Activated naive CD4-positive, alpha-beta T cell treated with anti-CD3 and anti-CD28 coated beads, Interleukin-2, amount 50 U/mL, for 24 hours (primary cell): ENCODE results near the gene PTTG1.

Experiments
- H3K27ac Mint-ChIP-seq: one replicate; pipeline ENCODE4 v1.8.0; 2021; ENCODE audit warnings: mild to moderate bottlenecking, mixed read lengths
- H3K27me3 Mint-ChIP-seq: one replicate; pipeline ENCODE4 v1.8.0; 2021; ENCODE audit warnings: mixed read lengths
- H3K36me3 Mint-ChIP-seq: one replicate; pipeline ENCODE4 v1.8.0; 2021; ENCODE audit warnings: mixed read lengths
- H3K4me1 Mint-ChIP-seq: one replicate; pipeline ENCODE4 v1.8.0; 2021; ENCODE audit warnings: mixed read lengths
- H3K4me3 Mint-ChIP-seq: one replicate; pipeline ENCODE4 v1.8.0; 2021; ENCODE audit warnings: mild to moderate bottlenecking, mixed read lengths
- H3K9me3 Mint-ChIP-seq: one replicate; pipeline ENCODE4 v1.8.0; 2021; ENCODE audit warnings: mixed read lengths

Gene PTTG1

DNA sequence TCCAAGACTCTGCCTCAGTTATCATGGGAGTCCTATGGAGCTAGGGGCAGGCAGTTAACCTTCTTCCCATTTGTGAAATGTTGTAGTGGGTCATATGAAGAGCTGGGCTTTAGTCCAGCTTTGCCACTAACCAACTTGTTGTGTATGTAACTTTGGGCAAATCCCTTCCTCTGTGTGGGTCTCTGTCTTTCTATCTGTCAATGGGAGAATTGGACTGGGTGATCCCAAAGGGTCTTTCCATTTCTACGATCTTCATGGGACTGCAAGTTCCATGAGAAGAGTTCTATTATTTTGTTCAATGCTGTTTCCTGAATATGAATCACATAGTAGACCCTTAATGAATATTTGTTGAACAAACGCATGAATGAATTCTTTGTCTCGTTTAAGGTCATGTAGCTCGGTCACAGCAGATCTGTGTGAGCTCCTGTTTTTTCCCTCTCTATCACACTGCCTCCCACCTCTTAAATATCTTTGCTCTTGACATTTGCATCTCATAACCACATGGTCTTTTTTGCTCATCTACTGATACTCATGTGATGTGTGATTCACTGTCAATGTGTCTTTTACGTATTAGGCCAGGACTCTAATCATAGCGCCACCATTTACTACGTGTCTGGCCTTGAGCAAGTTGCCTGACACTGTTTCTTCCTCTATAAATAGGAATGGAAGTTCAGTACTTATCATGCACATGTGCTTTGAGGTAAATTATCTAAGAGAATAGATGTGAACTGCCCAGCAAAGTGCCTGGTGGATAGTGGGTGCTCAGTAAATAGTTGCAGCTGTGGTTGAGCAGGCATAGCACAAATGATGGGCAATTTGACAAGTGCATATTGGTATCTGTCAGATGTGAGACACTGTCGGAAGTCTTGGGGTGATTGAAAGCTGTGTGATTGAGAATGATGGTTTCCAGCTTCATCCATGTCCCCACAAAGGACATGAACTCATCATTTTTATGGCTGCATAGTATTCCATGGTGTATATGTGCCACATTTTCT is 37.4 kb downstream of the PTTG1 start:
- H3K27me3 Mint-ChIP-seq, result peaks cover 2% of the 10 kb centered on the region
- peak overlapping the region; percentile 10 for H3K27ac Mint-ChIP-seq
- peaks cover 15% of the 10 kb centered on the region for H3K4me1 Mint-ChIP-seq
- no peaks in the 10 kb centered on the region for H3K9me3 Mint-ChIP-seq
- H3K36me3 Mint-ChIP-seq, result peaks cover 2% of the 10 kb centered on the region
- H3K4me3 Mint-ChIP-seq, result no peak overlapping the region

DNA sequence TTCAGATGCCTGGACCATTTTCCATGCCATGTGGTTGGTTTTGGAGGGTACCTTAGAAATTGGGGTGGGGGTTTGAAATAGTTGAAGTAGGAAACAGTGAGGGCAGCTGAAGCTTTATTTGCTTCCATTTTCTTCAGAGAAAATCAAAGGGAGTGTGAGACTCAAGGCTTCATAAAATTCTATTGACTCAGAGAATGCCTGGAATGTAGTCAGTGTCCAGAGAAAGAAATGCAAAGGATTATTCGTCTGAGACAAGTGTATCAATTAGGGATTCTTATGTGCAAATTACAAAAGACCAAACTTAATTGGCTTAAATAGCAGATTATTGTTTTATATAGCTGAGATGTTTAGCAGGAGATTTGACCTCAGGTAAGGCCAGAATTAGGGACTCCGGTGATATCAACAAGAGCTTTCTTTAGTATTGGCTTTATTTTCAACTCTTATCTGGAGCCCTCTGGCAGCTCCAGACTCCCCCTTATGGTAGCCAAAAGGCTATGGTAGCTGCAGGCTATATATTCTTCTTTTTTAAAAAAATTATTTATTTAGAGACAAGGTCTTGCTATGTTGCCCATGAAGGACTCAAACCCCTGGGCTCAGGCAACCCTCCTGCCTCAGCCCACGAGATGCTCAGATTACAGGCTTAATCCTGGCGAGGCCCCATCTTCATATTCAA is 38.9 kb downstream of the PTTG1 start:
- H3K4me1 Mint-ChIP-seq, result peaks cover 29% of the 10 kb centered on the region
- H3K27ac Mint-ChIP-seq, result no peak overlapping the region
- H3K36me3 Mint-ChIP-seq, result no peaks in the 10 kb centered on the region
- no peaks in the 10 kb centered on the region for H3K9me3 Mint-ChIP-seq
- H3K27me3 Mint-ChIP-seq, result peaks cover under 1% of the 10 kb centered on the region
- no peak overlapping the region for H3K4me3 Mint-ChIP-seq

DNA sequence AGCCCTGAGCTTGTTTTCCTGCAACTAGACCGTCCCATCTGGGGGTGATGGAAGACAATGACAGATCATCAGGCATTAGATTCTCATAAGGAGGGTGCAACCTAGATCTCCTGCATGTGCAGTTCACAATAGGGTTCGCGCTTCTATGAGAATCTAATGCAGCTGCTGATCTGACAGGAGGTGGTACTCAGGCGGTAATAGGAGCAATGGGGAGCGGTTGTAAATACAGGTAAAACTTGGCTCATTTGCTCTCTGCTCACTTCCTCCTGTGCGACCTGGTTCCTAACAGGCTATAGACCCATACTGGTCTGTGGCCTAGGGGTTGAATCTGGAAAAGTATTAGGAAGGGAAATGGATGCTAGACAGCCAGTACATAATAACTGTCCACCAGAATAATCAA is 39.7 kb downstream of the PTTG1 start:
- no peak overlapping the region for H3K27ac Mint-ChIP-seq
- no peaks in the 10 kb centered on the region for H3K9me3 Mint-ChIP-seq
- H3K4me3 Mint-ChIP-seq, result no peak overlapping the region
- peaks cover 36% of the 10 kb centered on the region for H3K4me1 Mint-ChIP-seq
- H3K36me3 Mint-ChIP-seq, result no peaks in the 10 kb centered on the region
- H3K27me3 Mint-ChIP-seq, result no peaks in the 10 kb centered on the region

DNA sequence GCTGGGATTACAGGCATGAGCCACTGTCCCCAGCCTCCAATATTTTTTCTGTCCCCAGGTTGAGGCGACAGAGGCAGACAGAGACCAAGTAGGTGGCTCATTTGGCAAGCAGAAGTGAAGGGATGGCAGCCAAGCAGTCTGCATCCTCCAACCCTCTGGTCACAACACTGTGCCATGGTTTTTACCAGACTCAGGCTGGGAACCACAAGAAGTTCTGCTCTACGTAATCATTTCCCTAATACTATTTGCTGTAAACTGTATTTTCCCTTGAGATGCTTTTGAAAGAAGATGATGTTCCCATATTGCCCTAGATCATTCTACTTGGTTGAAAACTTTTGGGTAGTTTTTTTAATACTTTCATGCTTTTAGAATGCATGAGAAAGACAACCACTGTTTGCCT is 40.5 kb downstream of the PTTG1 start:
- Mint-ChIP-seq H3K4me3 (no peak overlapping the region), H3K27ac (no peak overlapping the region), H3K4me1 (peaks cover 44% of the 10 kb centered on the region), H3K9me3 (no peaks in the 10 kb centered on the region), H3K36me3 (no peaks in the 10 kb centered on the region), H3K27me3 (no peaks in the 10 kb centered on the region)

DNA sequence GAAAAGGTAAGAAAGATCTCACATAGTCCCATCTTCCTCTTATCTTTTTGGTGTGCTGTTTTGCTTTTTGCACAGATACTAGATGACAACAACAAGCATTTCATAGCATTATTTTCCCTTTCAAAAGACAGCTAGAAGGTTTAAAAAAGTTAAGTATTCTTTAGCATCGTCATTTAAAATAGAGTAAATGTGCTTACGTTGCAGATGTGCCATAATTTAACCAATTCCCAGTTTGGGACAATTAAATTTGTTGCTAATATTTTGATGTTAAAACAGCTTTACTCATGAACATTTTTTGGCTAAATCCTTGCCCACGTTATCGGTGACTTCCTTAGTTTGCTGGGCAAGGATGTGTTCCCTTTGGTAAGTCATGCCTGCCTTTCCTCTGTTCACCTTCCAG is 41.6 kb downstream of the PTTG1 start:
- H3K27ac Mint-ChIP-seq, result no peak overlapping the region

DNA sequence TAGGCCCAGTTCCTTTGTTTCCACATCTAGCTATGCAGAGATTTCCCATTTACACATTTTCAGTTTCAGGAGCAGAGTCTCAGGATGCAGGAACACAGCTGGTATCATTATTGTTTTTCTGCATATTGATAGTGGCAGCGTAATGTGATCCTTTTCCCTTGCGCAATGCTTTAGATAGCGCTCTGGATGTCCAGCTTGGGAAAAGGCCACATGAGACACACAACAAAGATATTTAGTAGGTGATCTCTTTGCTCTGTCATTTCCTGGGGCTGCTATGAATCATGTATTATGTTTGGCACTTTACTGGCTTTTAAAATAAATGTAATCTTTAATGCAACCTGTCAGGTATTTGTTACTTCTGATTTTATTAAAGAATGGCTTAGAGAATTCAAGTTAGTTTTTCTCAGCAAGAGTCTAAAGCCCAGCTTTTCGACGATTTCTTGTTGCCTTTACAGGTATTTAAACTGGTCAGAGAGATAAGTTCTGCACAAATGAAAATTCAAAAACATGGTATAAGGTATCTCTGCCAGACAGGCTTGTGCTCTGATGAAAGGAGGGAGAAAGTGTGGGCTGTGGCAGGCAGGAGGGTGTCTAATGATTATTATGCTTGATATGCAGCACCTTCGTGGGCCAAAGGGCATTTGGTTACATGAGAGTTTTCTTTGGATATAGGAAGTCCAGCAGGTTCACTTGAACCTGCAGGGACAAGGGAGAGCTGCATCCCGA is 42.2 kb downstream of the PTTG1 start:
- peak overlapping the region; percentile 94 for H3K27ac Mint-ChIP-seq
- H3K27me3 Mint-ChIP-seq, result no peaks in the 10 kb centered on the region
- no peaks in the 10 kb centered on the region for H3K36me3 Mint-ChIP-seq
- H3K4me1 Mint-ChIP-seq, result peaks cover 58% of the 10 kb centered on the region
- H3K4me3 Mint-ChIP-seq, result peak overlapping the region; percentile 45
- H3K9me3 Mint-ChIP-seq, result no peaks in the 10 kb centered on the region

More for the DNA sequence above, 41.6 kb downstream of the PTTG1 start:
- Mint-ChIP-seq H3K4me1 (peaks cover 54% of the 10 kb centered on the region), H3K4me3 (no peak overlapping the region), H3K27me3 (no peaks in the 10 kb centered on the region), H3K9me3 (no peaks in the 10 kb centered on the region), H3K36me3 (no peaks in the 10 kb centered on the region)

DNA sequence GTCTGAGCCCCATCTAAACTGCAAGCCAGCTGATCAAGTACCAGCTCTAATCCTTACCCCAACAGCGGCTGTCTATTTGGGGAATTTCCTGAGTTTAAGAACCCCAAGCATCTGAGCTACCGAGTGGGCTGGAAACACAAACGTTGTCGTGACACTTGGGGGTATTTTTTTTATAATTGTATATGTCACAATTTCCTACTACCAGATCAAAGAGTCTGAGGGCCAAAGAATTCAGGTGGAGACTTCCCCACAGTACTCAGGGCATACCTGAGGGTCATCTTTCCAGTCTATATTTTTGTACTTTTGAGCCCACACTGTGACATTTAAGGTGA is 42.8 kb downstream of the PTTG1 start:
- Mint-ChIP-seq H3K4me1 (peaks cover 58% of the 10 kb centered on the region), H3K27ac (peak overlapping the region; percentile 94), H3K4me3 (peak overlapping the region; percentile 45), H3K27me3 (no peaks in the 10 kb centered on the region), H3K9me3 (no peaks in the 10 kb centered on the region), H3K36me3 (no peaks in the 10 kb centered on the region)

DNA sequence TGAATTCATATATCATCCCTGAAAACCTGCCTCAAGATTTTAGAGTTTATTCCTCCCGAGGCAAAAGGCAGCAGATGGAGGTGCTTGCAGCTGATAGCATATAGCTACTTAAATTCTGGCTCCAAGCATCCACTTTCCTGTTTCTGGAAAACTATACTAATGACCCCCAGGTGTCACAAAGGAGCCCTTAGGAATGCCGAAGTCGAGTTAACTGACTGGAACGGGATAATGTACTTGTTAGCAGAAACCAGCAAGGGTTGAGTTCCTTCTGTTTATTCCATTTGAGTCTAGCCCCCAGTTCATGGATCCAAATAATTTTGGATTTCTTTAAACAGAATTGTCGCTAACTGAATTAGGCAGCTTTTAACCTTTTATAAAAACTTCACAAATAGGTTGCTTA is 44.5 kb downstream of the PTTG1 start:
- H3K4me3 Mint-ChIP-seq, result no peak overlapping the region
- H3K27ac Mint-ChIP-seq, result no peak overlapping the region
- peaks cover 70% of the 10 kb centered on the region for H3K4me1 Mint-ChIP-seq
- H3K36me3 Mint-ChIP-seq, result no peaks in the 10 kb centered on the region
- no peaks in the 10 kb centered on the region for H3K27me3 Mint-ChIP-seq
- no peaks in the 10 kb centered on the region for H3K9me3 Mint-ChIP-seq

DNA sequence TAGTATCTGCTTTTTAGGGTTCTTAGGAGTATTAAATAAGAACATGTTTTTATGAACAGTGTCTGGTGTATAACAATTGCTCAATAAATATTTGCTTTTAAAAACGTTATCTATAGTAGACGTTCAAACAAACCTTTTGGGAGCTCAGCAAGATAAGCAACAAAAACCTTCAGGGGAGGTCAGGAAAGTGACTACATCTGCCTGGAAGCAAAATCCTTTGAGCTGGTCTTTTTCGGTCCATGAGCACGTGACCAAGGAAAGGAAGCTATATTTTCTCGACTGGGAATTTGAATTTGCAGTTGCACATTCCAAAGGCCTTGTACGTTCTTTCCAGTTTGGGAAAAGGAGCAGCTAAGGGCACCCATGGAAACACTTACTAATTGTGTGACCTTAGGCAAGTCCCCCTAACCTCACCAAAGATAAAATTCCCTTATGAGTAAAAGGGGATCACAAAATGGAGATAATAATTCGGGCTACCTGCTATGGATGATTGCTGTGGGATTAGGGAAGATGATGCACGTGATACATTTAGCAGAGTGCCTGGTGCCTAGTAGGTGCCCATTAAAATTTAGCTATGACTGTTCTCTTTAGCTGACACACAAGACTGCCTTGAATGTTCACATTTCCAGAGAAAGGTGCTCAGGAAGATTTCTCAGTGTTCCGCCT is 45.4 kb downstream of the PTTG1 start:
- H3K4me3 Mint-ChIP-seq, result peak overlapping the region; percentile 98
- peak overlapping the region; percentile 99 for H3K27ac Mint-ChIP-seq
- peaks cover 78% of the 10 kb centered on the region for H3K4me1 Mint-ChIP-seq
- H3K36me3 Mint-ChIP-seq, result no peaks in the 10 kb centered on the region
- H3K9me3 Mint-ChIP-seq, result no peaks in the 10 kb centered on the region
- H3K27me3 Mint-ChIP-seq, result no peaks in the 10 kb centered on the region

DNA sequence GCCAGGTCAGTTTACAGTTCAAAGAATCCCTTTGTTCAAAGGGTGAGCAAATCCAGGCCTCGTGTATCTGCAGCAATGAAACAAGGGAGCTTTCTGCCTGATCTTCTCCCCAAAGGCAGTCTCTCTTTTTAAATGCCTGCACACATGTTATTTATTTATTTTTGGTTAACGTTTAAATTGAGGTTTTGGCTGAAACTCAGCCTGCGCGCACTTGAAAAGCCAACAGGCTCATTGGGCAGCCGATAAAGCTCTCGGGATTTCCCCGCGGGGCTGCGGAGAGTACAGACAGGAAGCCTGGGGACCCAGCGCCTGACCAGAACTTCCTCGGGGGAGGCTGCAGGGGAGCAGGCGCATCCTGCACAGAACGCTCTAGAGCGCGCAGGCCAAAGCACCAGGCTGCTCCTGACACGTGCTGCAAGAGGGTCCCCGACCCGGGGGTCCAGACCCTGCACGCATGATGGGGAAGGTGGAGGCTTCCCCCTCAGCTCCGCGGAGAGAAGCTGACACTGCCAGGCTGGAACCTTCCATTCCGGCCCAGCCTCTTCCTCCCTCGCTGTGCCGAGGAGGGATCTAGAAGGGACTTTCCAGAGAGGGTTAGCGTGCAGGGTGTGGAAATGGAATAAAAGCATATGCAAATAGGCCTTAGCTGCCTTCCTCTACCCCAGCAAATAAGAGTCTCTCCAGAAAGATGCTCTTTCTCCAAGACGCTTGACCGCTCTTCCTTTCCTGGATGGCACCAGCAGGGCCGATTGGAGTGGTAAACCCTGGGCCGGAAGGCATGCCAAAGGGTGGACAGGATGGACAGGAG is 46.1 kb downstream of the PTTG1 start:
- Mint-ChIP-seq H3K4me1 (peaks cover 81% of the 10 kb centered on the region), H3K27ac (peak overlapping the region; percentile 99), H3K27me3 (no peaks in the 10 kb centered on the region), H3K36me3 (no peaks in the 10 kb centered on the region), H3K9me3 (no peaks in the 10 kb centered on the region), H3K4me3 (peak overlapping the region; percentile 98)

DNA sequence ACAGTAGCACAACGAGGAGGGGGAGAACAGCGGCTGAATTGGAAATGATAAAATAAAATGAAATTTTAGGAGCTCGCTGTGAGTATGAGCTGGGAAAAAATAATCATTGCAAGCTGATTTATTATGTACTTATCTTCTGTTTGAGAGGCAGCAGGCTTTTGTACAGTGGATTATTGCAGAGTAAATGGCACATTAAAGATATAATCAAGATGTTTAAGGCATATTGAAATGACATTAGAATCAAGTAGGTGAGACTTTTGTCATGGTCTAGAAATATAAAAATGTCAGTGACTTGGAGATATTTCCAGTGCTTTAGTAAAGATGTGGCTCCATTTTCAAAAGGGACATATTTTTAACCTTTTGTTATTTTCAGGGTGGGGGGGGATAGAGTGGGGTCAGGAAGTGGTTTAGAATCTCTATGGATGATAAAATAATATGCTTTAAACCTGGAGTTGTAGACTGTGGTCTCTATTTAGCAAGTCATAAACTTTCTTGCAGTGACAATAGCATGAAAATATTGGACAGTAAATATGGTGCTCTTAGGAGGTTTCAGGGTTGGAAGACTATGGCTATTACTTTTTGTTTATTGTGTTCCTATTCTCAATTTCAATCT is 46.8 kb downstream of the PTTG1 start:
- Mint-ChIP-seq H3K27me3 (no peaks in the 10 kb centered on the region), H3K4me3 (peak overlapping the region; percentile 98), H3K4me1 (peaks cover 84% of the 10 kb centered on the region), H3K27ac (peak overlapping the region; percentile 99), H3K9me3 (no peaks in the 10 kb centered on the region), H3K36me3 (peaks cover 1% of the 10 kb centered on the region)

DNA sequence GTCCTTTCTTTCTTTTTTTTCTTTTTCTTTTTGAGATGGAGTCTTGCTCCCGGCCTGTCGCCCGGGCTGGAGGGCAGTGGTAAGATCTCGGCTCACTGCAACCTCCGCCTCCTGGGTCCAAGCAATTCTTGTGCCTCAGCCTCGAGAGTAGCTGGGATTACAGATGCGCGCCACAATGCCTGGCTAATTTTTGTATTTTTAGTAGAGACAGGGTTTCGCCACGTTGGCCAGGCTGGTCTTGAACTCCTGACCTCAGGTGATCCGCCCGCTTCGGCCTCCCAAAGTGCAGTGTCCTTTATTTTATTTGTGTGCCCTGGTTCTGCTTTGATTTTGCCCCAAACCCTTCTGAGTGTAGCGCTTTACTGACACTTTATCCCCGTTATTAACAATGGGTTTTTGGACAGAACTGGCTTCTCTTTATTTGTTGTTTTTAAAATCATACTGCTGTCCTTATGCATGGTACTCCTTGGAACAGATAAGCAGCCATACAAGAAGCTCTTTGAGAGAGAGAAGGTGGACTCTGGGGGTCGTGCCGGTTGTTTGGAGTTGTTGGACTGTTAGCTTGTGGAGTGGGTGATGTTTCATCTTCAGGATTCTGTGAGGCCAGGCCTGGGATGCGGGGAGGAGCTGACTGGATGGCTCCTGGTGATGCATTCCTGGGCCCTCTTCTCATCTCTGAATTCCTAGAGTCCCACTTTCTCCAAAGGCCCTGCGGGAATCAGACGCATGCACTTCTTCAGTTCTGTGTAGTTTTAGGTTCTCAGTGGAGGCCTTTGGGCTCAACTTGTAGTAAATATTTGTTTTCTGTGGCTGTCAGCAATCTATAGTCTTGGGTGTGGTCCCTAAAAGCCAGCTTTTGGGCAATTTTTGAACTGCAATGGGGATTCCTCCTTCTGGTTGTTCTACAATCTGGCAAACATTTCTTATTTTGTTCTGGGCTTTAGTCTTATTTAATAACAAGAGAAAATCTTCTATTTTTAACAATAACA is 47.8 kb downstream of the PTTG1 start:
- H3K4me3 Mint-ChIP-seq, result peak overlapping the region; percentile 98
- H3K4me1 Mint-ChIP-seq, result peaks cover 81% of the 10 kb centered on the region
- peaks cover 3% of the 10 kb centered on the region for H3K36me3 Mint-ChIP-seq
- peak overlapping the region; percentile 89 for H3K27ac Mint-ChIP-seq
- H3K9me3 Mint-ChIP-seq, result no peaks in the 10 kb centered on the region
- no peaks in the 10 kb centered on the region for H3K27me3 Mint-ChIP-seq
